ENCODE data around the gene APBA2.

Gene APBA2

DNA sequence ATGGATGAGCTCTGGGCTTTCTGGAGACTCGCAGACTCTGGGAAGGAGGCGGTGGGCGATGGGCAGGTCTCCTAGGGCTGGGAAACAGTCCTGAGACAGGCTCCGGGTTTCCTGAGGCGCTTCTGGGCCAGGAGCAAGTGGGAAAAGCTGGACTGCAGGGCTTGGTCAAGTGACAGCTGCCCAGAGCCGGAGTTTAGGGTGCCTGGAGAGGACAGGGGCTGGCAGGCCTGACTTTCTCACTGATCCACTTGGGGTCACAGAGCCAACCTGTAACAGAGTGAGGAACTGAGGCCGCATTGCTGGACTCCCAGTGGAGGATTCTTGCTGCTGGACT lies 107.9 kb downstream of the APBA2 start:
- H3K4me1 ChIP-seq (ENCODE audit: insufficient read depth, low read length), result no peaks in the 10 kb centered on the region
- no peaks in the 10 kb centered on the region for H3K9me3 ChIP-seq (ENCODE audit: insufficient read depth, low read length, severe bottlenecking)
- no peaks in the 10 kb centered on the region for H3K27me3 ChIP-seq (ENCODE audit: insufficient read depth, low read length, poor library complexity)
- TF ChIP-seq EZH2 (IDR thresholded peaks at IDR 0.05; ENCODE audit: borderline replicate concordance, low read depth, low read length, severe bottlenecking), result no peak
- TF ChIP-seq, protein P1, sequence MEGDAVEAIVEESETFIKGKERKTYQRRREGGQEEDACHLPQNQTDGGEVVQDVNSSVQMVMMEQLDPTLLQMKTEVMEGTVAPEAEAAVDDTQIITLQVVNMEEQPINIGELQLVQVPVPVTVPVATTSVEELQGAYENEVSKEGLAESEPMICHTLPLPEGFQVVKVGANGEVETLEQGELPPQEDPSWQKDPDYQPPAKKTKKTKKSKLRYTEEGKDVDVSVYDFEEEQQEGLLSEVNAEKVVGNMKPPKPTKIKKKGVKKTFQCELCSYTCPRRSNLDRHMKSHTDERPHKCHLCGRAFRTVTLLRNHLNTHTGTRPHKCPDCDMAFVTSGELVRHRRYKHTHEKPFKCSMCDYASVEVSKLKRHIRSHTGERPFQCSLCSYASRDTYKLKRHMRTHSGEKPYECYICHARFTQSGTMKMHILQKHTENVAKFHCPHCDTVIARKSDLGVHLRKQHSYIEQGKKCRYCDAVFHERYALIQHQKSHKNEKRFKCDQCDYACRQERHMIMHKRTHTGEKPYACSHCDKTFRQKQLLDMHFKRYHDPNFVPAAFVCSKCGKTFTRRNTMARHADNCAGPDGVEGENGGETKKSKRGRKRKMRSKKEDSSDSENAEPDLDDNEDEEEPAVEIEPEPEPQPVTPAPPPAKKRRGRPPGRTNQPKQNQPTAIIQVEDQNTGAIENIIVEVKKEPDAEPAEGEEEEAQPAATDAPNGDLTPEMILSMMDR (IDR thresholded peaks at IDR 0.05; ENCODE audit: borderline replicate concordance, extremely low read depth, low read length, poor library complexity, severe bottlenecking), result no peak
- H3K27ac ChIP-seq (ENCODE audit: low read length), result no peak overlapping the region
- DNase-seq (no peak), ATAC-seq (ENCODE audit: insufficient read depth, low read depth) (no peak)
- H3K4me2 ChIP-seq (ENCODE audit: insufficient read depth, low read length), result no peak overlapping the region
- no peak overlapping the region for H2AFZ ChIP-seq (ENCODE audit: low read depth, low read length)
- no peaks in the 10 kb centered on the region for H3K36me3 ChIP-seq (ENCODE audit: insufficient read depth, low read length)
- H4K20me1 ChIP-seq (ENCODE audit: insufficient read depth, low read length), result no peaks in the 10 kb centered on the region
- no peaks in the 10 kb centered on the region for H3K79me2 ChIP-seq (ENCODE audit: insufficient read depth, low read length)
- H3K9ac ChIP-seq (ENCODE audit: low read depth, low read length), result no peak overlapping the region
- H3K4me3 ChIP-seq (ENCODE audit: low read depth in 1 of 2, low read length in 2 of 2), result no peak overlapping the region

- TF ChIP-seq, protein P1 (IDR thresholded peaks at IDR 0.05; ENCODE audit: borderline replicate concordance, extremely low read depth, low read length, poor library complexity, severe bottlenecking), result no peak
- no peak for TF ChIP-seq EZH2 (IDR thresholded peaks at IDR 0.05; ENCODE audit: borderline replicate concordance, low read depth, low read length, severe bottlenecking)
- Histone ChIP-seq H3K4me2 (ENCODE audit: insufficient read depth, low read length) (no peak overlapping the region), H3K4me1 (ENCODE audit: insufficient read depth, low read length) (no peaks in the 10 kb centered on the region), H2AFZ (ENCODE audit: low read depth, low read length) (no peak overlapping the region), H3K9me3 (ENCODE audit: insufficient read depth, low read length, severe bottlenecking) (no peaks in the 10 kb centered on the region), H3K4me3 (ENCODE audit: low read depth in 1 of 2, low read length in 2 of 2) (no peak overlapping the region), H3K36me3 (ENCODE audit: insufficient read depth, low read length) (no peaks in the 10 kb centered on the region), H4K20me1 (ENCODE audit: insufficient read depth, low read length) (no peaks in the 10 kb centered on the region), H3K27ac (ENCODE audit: low read length) (no peak overlapping the region), H3K9ac (ENCODE audit: low read depth, low read length) (no peak overlapping the region), H3K79me2 (ENCODE audit: insufficient read depth, low read length) (no peaks in the 10 kb centered on the region), H3K27me3 (ENCODE audit: insufficient read depth, low read length, poor library complexity) (no peaks in the 10 kb centered on the region)
- ATAC-seq (ENCODE audit: insufficient read depth, low read depth) (no peak), DNase-seq (no peak)
These were observed 108.5 kb downstream of the APBA2 start for GRCh38 chr15:28994142-28994830.

- Histone ChIP-seq H3K79me2 (ENCODE audit: insufficient read depth, low read length) (no peaks in the 10 kb centered on the region), H2AFZ (ENCODE audit: low read depth, low read length) (no peak overlapping the region), H3K36me3 (ENCODE audit: insufficient read depth, low read length) (no peaks in the 10 kb centered on the region), H3K9me3 (ENCODE audit: insufficient read depth, low read length, severe bottlenecking) (no peaks in the 10 kb centered on the region), H3K4me1 (ENCODE audit: insufficient read depth, low read length) (no peaks in the 10 kb centered on the region), H3K4me3 (ENCODE audit: low read depth in 1 of 2, low read length in 2 of 2) (no peak overlapping the region), H3K27me3 (ENCODE audit: insufficient read depth, low read length, poor library complexity) (no peaks in the 10 kb centered on the region), H3K27ac (ENCODE audit: low read length) (no peak overlapping the region), H3K9ac (ENCODE audit: low read depth, low read length) (no peak overlapping the region), H4K20me1 (ENCODE audit: insufficient read depth, low read length) (no peaks in the 10 kb centered on the region), H3K4me2 (ENCODE audit: insufficient read depth, low read length) (no peak overlapping the region)
- ATAC-seq (ENCODE audit: insufficient read depth, low read depth), result no peak
- DNase-seq, result no peak
- TF ChIP-seq, protein P1 (IDR thresholded peaks at IDR 0.05; ENCODE audit: borderline replicate concordance, extremely low read depth, low read length, poor library complexity, severe bottlenecking), result no peak
- TF ChIP-seq EZH2 (IDR thresholded peaks at IDR 0.05; ENCODE audit: borderline replicate concordance, low read depth, low read length, severe bottlenecking), result no peak
These were observed 109.2 kb downstream of the APBA2 start for GRCh38 chr15:28994831-28995596.

Data from DND-41 (cell line).